BLaER1 treated with 17β-estradiol and CSF1 and Interleukin-3, amounts not matched to agents 10 nM and 100 nM (cell line): ENCODE results near the gene TSPOAP1.
A peak's percentile ranks its signal among the peaks of the same experiment; 100 is the strongest.

Experiments
- H3K27ac ChIP-seq, 11 experiments: shearing (Covaris generic); formaldehyde crosslinking; 2 replicates each; pipeline ENCODE4 v1.8.1; 2022
- H3K27me3 ChIP-seq, 11 experiments: shearing (Covaris generic); formaldehyde crosslinking; 2 replicates each; pipeline ENCODE4 v1.8.1; 2022
- H3K36me3 ChIP-seq, 11 experiments: shearing (Covaris generic); formaldehyde crosslinking; 2 replicates each; pipeline ENCODE4 v1.8.1; 2022
- H3K4me1 ChIP-seq, 10 experiments: shearing (Covaris generic); formaldehyde crosslinking; 2 replicates each; pipeline ENCODE4 v1.8.1; 2022
- H3K4me2 ChIP-seq, 11 experiments: shearing (Covaris generic); formaldehyde crosslinking; 2 replicates each; pipeline ENCODE4 v1.8.1; 2022
- H3K4me3 ChIP-seq, 10 experiments: shearing (Covaris generic); formaldehyde crosslinking; 2 replicates each; pipeline ENCODE4 v1.8.1; 2022
- H3K9ac ChIP-seq, 11 experiments: shearing (Covaris generic); formaldehyde crosslinking; 2 replicates each; pipeline ENCODE4 v1.8.1; 2022
- H3K9me3 ChIP-seq, 11 experiments: shearing (Covaris generic); formaldehyde crosslinking; replicated peaks in 1 of 11; 2 replicates each; pipeline ENCODE4 v1.8.1; 2022
- H4K20me1 ChIP-seq, 11 experiments: shearing (Covaris generic); formaldehyde crosslinking; 2 replicates each; pipeline ENCODE4 v1.8.1; 2022
- Cebpa-rat ChIP-seq, 11 experiments: shearing (Covaris generic); IDR thresholded peaks; 2 replicates each; pipeline ENCODE4 v1.8.1; 2022

TSPOAP1 gene

GRCh38 chr17:58335061-58335731, 6.6 kb upstream of the TSPOAP1 start:
- peak overlapping the region; percentile 94 to 100 (median 99) for H3K27ac ChIP-seq
- H3K4me3 ChIP-seq: peak overlapping the region; percentile 86 to 100 (median 99)
- H3K36me3 ChIP-seq: peaks cover 10 to 20% (median 18%) of the 10 kb centered on the region in 11 experiments
- H4K20me1 ChIP-seq: peaks cover 20 to 21% (median 21%) of the 10 kb centered on the region in 11 experiments
- peak overlapping the region; percentile 95 to 100 (median 98) for H3K4me2 ChIP-seq
- no peaks in the 10 kb centered on the region for H3K27me3 ChIP-seq
- H3K9me3 ChIP-seq: peaks cover 0 to 10% (median 7%) of the 10 kb centered on the region in 11 experiments; a peak in 10 of 22 replicates
- H3K4me1 ChIP-seq: peaks cover 56 to 74% (median 64%) of the 10 kb centered on the region in 10 experiments
- peak overlapping the region; percentile 93 to 100 (median 98) for H3K9ac ChIP-seq
- TF ChIP-seq Cebpa-rat (IDR thresholded peaks at IDR 0.05): no peak

GRCh38 chr17:58334661-58335060, 6.1 kb upstream of the TSPOAP1 start:
- Histone ChIP-seq H3K9ac (peak overlapping the region; percentile 93 to 100 (median 98)), H3K27ac (peak overlapping the region; percentile 94 to 100 (median 99)), H4K20me1 (peaks cover 26 to 27% (median 26%) of the 10 kb centered on the region in 11 experiments), H3K4me3 (peak overlapping the region; percentile 86 to 100 (median 99)), H3K4me2 (peak overlapping the region; percentile 95 to 100 (median 98)), H3K36me3 (peaks cover 12 to 25% (median 21%) of the 10 kb centered on the region in 11 experiments), H3K27me3 (no peaks in the 10 kb centered on the region), H3K4me1 (peaks cover 51 to 70% (median 61%) of the 10 kb centered on the region in 10 experiments), H3K9me3 (peaks cover 0 to 11% (median 7%) of the 10 kb centered on the region in 11 experiments; a peak in 10 of 22 replicates)
- TF ChIP-seq Cebpa-rat (IDR thresholded peaks at IDR 0.05): no peak

GRCh38 chr17:58334256-58334655, 5.7 kb upstream of the TSPOAP1 start:
- H3K27ac ChIP-seq: peak overlapping the region; percentile 94 to 100 (median 99)
- peak overlapping the region; percentile 86 to 100 (median 99) for H3K4me3 ChIP-seq
- H3K4me2 ChIP-seq: peak overlapping the region; percentile 95 to 100 (median 98)
- peaks cover 27 to 31% (median 30%) of the 10 kb centered on the region in 11 experiments for H4K20me1 ChIP-seq
- H3K9ac ChIP-seq: peak overlapping the region; percentile 93 to 100 (median 98)
- H3K27me3 ChIP-seq: no peaks in the 10 kb centered on the region
- no peak for TF ChIP-seq Cebpa-rat (IDR thresholded peaks at IDR 0.05)
- H3K9me3 ChIP-seq: peaks cover 0 to 11% (median 7%) of the 10 kb centered on the region in 11 experiments; a peak in 10 of 22 replicates
- peaks cover 12 to 25% (median 21%) of the 10 kb centered on the region in 11 experiments for H3K36me3 ChIP-seq
- peaks cover 51 to 70% (median 63%) of the 10 kb centered on the region in 10 experiments for H3K4me1 ChIP-seq

GRCh38 chr17:58333736-58334207, 5.2 kb upstream of the TSPOAP1 start:
- TF ChIP-seq Cebpa-rat (IDR thresholded peaks at IDR 0.05): no peak
- Histone ChIP-seq H3K4me2 (peak overlapping the region; percentile 95 to 100 (median 98)), H3K9me3 (peaks cover 0 to 11% (median 7%) of the 10 kb centered on the region in 11 experiments; a peak in 10 of 22 replicates), H3K36me3 (peaks cover 12 to 25% (median 21%) of the 10 kb centered on the region in 11 experiments), H3K27ac (peak overlapping the region; percentile 94 to 100 (median 99)), H3K9ac (peak overlapping the region; percentile 93 to 100 (median 98)), H3K27me3 (no peaks in the 10 kb centered on the region), H3K4me3 (peak overlapping the region; percentile 86 to 100 (median 99)), H3K4me1 (peaks cover 54 to 70% (median 64%) of the 10 kb centered on the region in 10 experiments), H4K20me1 (peaks cover 32 to 36% (median 34%) of the 10 kb centered on the region in 11 experiments)

- no peak for TF ChIP-seq Cebpa-rat (IDR thresholded peaks at IDR 0.05)
- Histone ChIP-seq H3K27ac (peak overlapping the region; percentile 94 to 100 (median 99)), H3K4me2 (peak overlapping the region; percentile 95 to 100 (median 98)), H3K4me1 (peaks cover 55 to 70% (median 65%) of the 10 kb centered on the region in 10 experiments), H4K20me1 (peaks cover 33 to 43% (median 41%) of the 10 kb centered on the region in 11 experiments), H3K9ac (peak overlapping the region; percentile 93 to 100 (median 98)), H3K4me3 (peak overlapping the region; percentile 86 to 100 (median 99)), H3K27me3 (no peaks in the 10 kb centered on the region), H3K9me3 (peaks cover 0 to 11% (median 7%) of the 10 kb centered on the region in 11 experiments; a peak in 10 of 22 replicates), H3K36me3 (peaks cover 12 to 25% (median 21%) of the 10 kb centered on the region in 11 experiments)
Observed at GRCh38 chr17:58332778-58333735, 4.5 kb upstream of the TSPOAP1 start.

- Histone ChIP-seq H3K36me3 (peaks cover 12 to 25% (median 21%) of the 10 kb centered on the region in 11 experiments), H3K4me1 (peaks cover 61 to 73% (median 68%) of the 10 kb centered on the region in 10 experiments), H3K9me3 (peaks cover 0 to 11% (median 7%) of the 10 kb centered on the region in 11 experiments; a peak in 10 of 22 replicates), H3K27ac (peak overlapping the region; percentile 94 to 100 (median 99)), H3K4me2 (peak overlapping the region; percentile 95 to 100 (median 99)), H4K20me1 (peaks cover 34 to 52% (median 49%) of the 10 kb centered on the region in 11 experiments), H3K9ac (peak overlapping the region; percentile 93 to 100 (median 98)), H3K27me3 (no peaks in the 10 kb centered on the region), H3K4me3 (peak overlapping the region; percentile 86 to 100 (median 99))
- TF ChIP-seq Cebpa-rat (IDR thresholded peaks at IDR 0.05): no peak
Observed at GRCh38 chr17:58331815-58332777, 3.5 kb upstream of the TSPOAP1 start.

GRCh38 chr17:58330997-58331814, 2.6 kb upstream of the TSPOAP1 start:
- Histone ChIP-seq H3K27me3 (no peaks in the 10 kb centered on the region), H3K4me1 (peaks cover 60 to 73% (median 68%) of the 10 kb centered on the region in 10 experiments), H3K9ac (peak overlapping the region; percentile 93 to 100 (median 98)), H3K9me3 (peaks cover 0 to 11% (median 7%) of the 10 kb centered on the region in 11 experiments; a peak in 10 of 22 replicates), H3K27ac (peak overlapping the region; percentile 94 to 100 (median 99)), H3K36me3 (peaks cover 12 to 25% (median 21%) of the 10 kb centered on the region in 11 experiments), H4K20me1 (peaks cover 43 to 61% (median 55%) of the 10 kb centered on the region in 11 experiments), H3K4me3 (peak overlapping the region; percentile 86 to 100 (median 99)), H3K4me2 (peak overlapping the region; percentile 95 to 100 (median 98))
- no peak for TF ChIP-seq Cebpa-rat (IDR thresholded peaks at IDR 0.05)
